Heart right ventricle (tissue), 16 donors: ENCODE measurements around the gene BAG5. TPM values are rescaled to one million over a fixed set of nuclear protein-coding genes. Genes with fewer than 3 reads are reported as not detected.

Source experiments
- ATAC-seq, 8 donors: fragments of 200-7000 bp; cut with Tn5 transposase; one replicate each; pipeline ENCODE4 v1.9.1; 2020; ENCODE audit warnings: mild to moderate bottlenecking in 8 of 8, moderate library complexity in 8 of 8, moderate number of reproducible peaks in 1 of 8
- DNase-seq, 2 donors: peaks; one replicate each; pipeline ENCODE4 v3.0.0-alpha.2; 2020
- H3K27ac ChIP-seq, 10 donors: fragments of 200-600 bp; sonication (generic) in 2 of 10; one replicate each; pipeline versions ENCODE4 v1.5.0 to v1.8.0; 2020 to 2022; ENCODE audit warnings: mild to moderate bottlenecking in 3 of 10
- H3K27me3 ChIP-seq, 7 donors: fragments of 200-600 bp; one replicate each; pipeline ENCODE4 v1.8.0; 2021 to 2022; ENCODE audit warnings: mild to moderate bottlenecking in 2 of 7
- H3K36me3 ChIP-seq, 9 donors: fragments of 200-600 bp; sonication (generic) in 1 of 9; one replicate each; pipeline versions ENCODE4 v1.5.0 to v1.8.0; 2020 to 2022; ENCODE audit warnings: mild to moderate bottlenecking in 2 of 9
- H3K4me1 ChIP-seq, 9 donors: fragments of 200-600 bp; sonication (generic) in 1 of 9; one replicate each; pipeline versions ENCODE4 v1.5.0 to v1.8.0; 2020 to 2022; ENCODE audit warnings: mild to moderate bottlenecking in 4 of 9
- H3K4me3 ChIP-seq, 10 donors: fragments of 200-600 bp; sonication (generic) in 2 of 10; one replicate each; pipeline versions ENCODE4 v1.5.0 to v1.8.0; 2020 to 2022; ENCODE audit warnings: mild to moderate bottlenecking in 7 of 10, moderate library complexity in 2 of 10
- H3K9me3 ChIP-seq, 11 donors: fragments of 200-600 bp in 10 of 11; sonication (generic) in 2 of 11; one replicate each; pipeline versions ENCODE4 v1.5.0 to v1.8.0; 2013 to 2022; ENCODE audit warnings: mild to moderate bottlenecking in 2 of 11, control low read depth in 1 of 11, moderate library complexity in 1 of 11
- CTCF ChIP-seq, 9 donors: fragments of 200-600 bp; sonication (generic) in 2 of 9; IDR thresholded peaks; one replicate each; pipeline versions ENCODE4 v1.5.0 to v1.8.0; 2021 to 2022; ENCODE audit warnings: antibody characterized with exemption in 9 of 9, mild to moderate bottlenecking in 5 of 9, moderate library complexity in 1 of 9
- WGBS, 2 donors: extraction: QIAGEN DNeasy Blood & Tissue Kit; methylation state at CpG; one replicate each; pipeline ENCODE4 v1.1.7; 2013; ENCODE audit warnings: inconsistent platforms in 1 of 2; 5-methylcytosine and 5-hydroxymethylcytosine counted together
- intact Hi-C, 10 donors: fragments of 100-400 bp; cut with DNase I; formaldehyde crosslinking; loops; one replicate each; pipeline versions ENCODE4 v1.11.1 to v1.14.2; 2022
- polyA plus RNA-seq, 2 donors: library from polyadenylated mRNA; stranded (reverse); fragments of 200-250 nt; gene quantifications; one replicate each; pipeline ENCODE4 v1.2.3, GENCODE V29; 2013
- total RNA-seq, 10 donors: library from RNA; stranded (reverse); fragmentation: NEBNext Ultra II Directional in 3 of 10; extraction: Animal tissue kit (Norgen Biotek cat#: 25700) in 3 of 10; gene quantifications; one replicate each; pipeline versions ENCODE4 v1.2.1 to v1.2.4, GENCODE V29; 2021 to 2023
- donor health status: Arrhythmogenic right ventricular cardiomyopathy.
- donor health status: ischemic (EF 13 %, LVEDD 7.1; RV severe dilation, severe dysfunction).
- donor health status: healthy with polysubstance abuse.
- donor health status: DM: no; HTN: yes; CAD: no.
- donor health status: DM: no; HTN: no; CAD: no.
- donor health status: ischemic (EF 25% LVEDD 6.9; RV normal size, moderate dysfunction).
- donor health status: ischemic (EF 25% LVEDD 5.7; RV mildly dilated, moderate dysfunction).
- donor health status: healthy.
- donor health status: DM: yes; HTN: yes; CAD: no.
- donor health status: Ischemic cardiomyopathy.
- donor health status: ischemic (EF 35%, LVEDD 5.7; RV mildly dilated, moderate dysfunction).
- donor health status: nonischemic (EF 11% LVEDD 7.7; RV severe dilation, severe dysfunction).
- donor health status: DM: yes; HTN: yes; CAD: no.
- donor health status: PGD.
- donor health status: ischemic (EF 29% LVEDD 5.4; RV normal size, mild dysfunction).
- donor health status: nonischemic (EF 23%, LVEDD 6.1; RV moderate dilation, normal function).

Gene BAG5
- total and polyA plus RNA-seq, 12 donors, result 5.0 to 19.7 (median 15.7) TPM

DNA sequence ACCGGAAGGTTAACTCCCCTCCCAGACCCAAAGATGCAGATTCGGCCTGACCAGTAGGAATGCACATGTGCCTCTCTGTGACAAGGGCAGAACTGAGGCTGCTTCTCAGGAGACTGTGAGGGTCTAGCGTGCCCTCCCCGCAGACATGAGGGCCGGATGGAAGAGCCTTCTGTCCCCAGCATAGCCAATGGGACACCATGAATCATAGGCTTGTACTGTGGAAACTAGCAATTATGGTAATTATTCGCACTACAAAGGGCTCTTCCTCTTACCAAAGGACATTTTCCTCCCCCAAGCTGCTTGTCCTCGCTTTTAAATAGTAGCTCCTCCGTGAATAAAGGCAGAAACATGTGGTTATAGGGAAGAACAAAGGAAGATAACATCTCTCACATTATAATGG is 6.5 kb upstream of the BAG5 start:
- no peak for TF ChIP-seq CTCF (IDR thresholded peaks at IDR 0.05)
- 65 to 74% methylated on average over 8 of the region's 8 CpGs for WGBS, 2 donors
- Histone ChIP-seq H3K27ac (no peak overlapping the region), H3K27me3 (no peaks in the 10 kb centered on the region), H3K4me1 (peaks cover 2 to 68% (median 23%) of the 10 kb centered on the region in 9 donors), H3K36me3 (peaks cover 0 to 29% (median 11%) of the 10 kb centered on the region in 9 donors), H3K4me3 (no peak overlapping the region), H3K9me3 (no peaks in the 10 kb centered on the region)
- no peak for DNase-seq
- peak in 1 of 8 donors; percentile 32 for ATAC-seq
- intact Hi-C loops, result loop anchor here in 3 of 10 donors (10.0 kb wide), 3 partner anchors 116 to 406 kb away; no protein-coding TSS in a partner anchor

DNA sequence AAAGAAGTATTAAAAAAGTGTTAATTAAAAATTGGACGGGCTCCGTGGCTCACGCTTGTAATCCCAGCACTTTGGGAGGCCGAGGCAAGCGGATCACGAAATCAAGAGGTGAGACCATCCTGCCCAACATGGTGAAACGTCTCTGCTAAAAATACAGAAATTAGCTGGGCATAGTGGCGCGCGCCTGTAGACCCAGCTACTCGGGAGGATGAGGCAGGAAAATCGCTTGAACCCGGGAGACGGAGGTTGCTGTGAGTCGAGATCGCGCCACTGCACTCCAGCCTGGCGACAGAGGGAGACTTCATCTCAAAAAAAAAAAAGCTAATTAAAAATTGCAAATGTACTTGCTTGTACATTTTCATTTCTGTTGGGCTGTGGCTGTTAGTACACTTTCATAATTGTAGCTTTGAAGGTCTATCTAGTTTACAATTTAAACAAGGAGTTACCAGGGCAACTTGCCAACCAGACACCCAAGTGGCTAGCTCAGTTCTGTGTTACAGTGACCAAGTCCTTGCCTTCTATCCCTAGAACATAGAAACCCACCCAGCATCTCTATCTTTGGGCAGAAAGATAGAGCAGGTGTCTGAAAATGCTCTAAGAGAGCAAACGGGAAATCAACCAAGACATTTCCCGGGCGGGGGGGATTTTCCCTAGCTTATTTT is 1.5 kb upstream of the BAG5 start:
- intact Hi-C loops, result loop anchor here in 3 of 10 donors (10.0 kb wide), 3 partner anchors 121 to 411 kb away; no protein-coding TSS in a partner anchor
- peak overlapping the region in 6 of 10 donors; percentile 97 to 100 (median 99) for H3K27ac ChIP-seq
- TF ChIP-seq CTCF (IDR thresholded peaks at IDR 0.05), result no peak

DNA sequence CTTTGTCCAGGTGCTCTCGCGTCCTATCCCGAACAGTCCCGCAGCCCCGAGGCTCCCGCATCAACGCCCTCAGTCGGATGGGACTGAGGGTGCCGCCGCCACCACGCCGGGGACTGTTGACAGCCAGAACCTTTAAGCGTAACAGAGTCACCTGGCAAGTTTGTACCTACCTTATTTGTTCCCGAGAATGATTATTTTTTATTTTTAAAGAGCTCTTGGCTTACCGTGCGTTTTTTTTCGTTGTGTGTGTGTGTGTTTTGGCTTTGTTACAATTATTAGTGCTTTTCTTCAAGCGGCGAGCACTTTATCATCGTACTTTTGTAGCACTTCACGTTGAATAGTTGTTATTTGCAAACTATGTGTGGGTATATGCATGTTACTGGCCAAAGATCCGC is 766 bp upstream of the BAG5 start:
- Histone ChIP-seq H3K4me1 (peaks cover 10 to 83% (median 55%) of the 10 kb centered on the region in 9 donors), H3K27ac (peak overlapping the region; percentile 92 to 100 (median 98)), H3K27me3 (no peaks in the 10 kb centered on the region), H3K36me3 (peaks cover 0 to 38% (median 17%) of the 10 kb centered on the region in 9 donors), H3K9me3 (no peaks in the 10 kb centered on the region), H3K4me3 (peak overlapping the region; percentile 92 to 100 (median 99))
- DNase-seq, result no peak
- ATAC-seq, result no peak
- intact Hi-C loops, result loop anchor here in 3 of 10 donors (10.0 kb wide), 3 partner anchors 122 to 412 kb away; no protein-coding TSS in a partner anchor
- TF ChIP-seq CTCF (IDR thresholded peaks at IDR 0.05), result no peak
- 0% methylated on average over 22 of the region's 22 CpGs for WGBS, 2 donors

More for the DNA sequence above, 1.5 kb upstream of the BAG5 start:
- no peaks in the 10 kb centered on the region for H3K27me3 ChIP-seq
- H3K4me3 ChIP-seq, result peak overlapping the region in 9 of 10 donors; percentile 92 to 100 (median 99)
- H3K4me1 ChIP-seq, result peaks cover 5 to 81% (median 55%) of the 10 kb centered on the region in 9 donors
- H3K36me3 ChIP-seq, result peaks cover 0 to 30% (median 16%) of the 10 kb centered on the region in 9 donors
- ATAC-seq (no peak), DNase-seq (no peak)
- WGBS, 2 donors, result 61 to 62% methylated on average over 21 of the region's 21 CpGs
- H3K9me3 ChIP-seq, result no peaks in the 10 kb centered on the region

GRCh38 chr14:103562179-103562428 is 353 bp downstream of the BAG5 start:
- H3K4me3 ChIP-seq, result peak overlapping the region; percentile 92 to 100 (median 99)
- peak; percentile 63 to 81 (median 72) for ATAC-seq
- H3K9me3 ChIP-seq, result no peaks in the 10 kb centered on the region
- intact Hi-C loops, result loop anchor here in 3 of 10 donors (10.0 kb wide), 3 partner anchors 123 to 413 kb away; no protein-coding TSS in a partner anchor
- WGBS, 2 donors, result 0 to 2% methylated on average over 24 to 25 of the region's 25 CpGs
- H3K36me3 ChIP-seq, result peaks cover 0 to 49% (median 17%) of the 10 kb centered on the region in 9 donors
- peaks cover 10 to 87% (median 63%) of the 10 kb centered on the region in 9 donors for H3K4me1 ChIP-seq
- peak overlapping the region; percentile 92 to 100 (median 98) for H3K27ac ChIP-seq
- DNase-seq, result peak; percentile 52 to 57
- TF ChIP-seq CTCF (IDR thresholded peaks at IDR 0.05), result no peak
- H3K27me3 ChIP-seq, result no peaks in the 10 kb centered on the region
